ENCODE results near the gene ARHGEF28. TPM values are rescaled to one million over a fixed set of nuclear protein-coding genes. Genes with fewer than 3 reads are reported as not detected.

The ARHGEF28 gene
- total RNA-seq, 1 donor from 2014 or later, result 9.3 TPM

- no peaks in the 10 kb centered on the region for H3K27me3 Mint-ChIP-seq (ENCODE audit: low read depth)
- no peak for TF ChIP-seq CTCF (IDR thresholded peaks at IDR 0.05)
- peaks cover 1% of the 10 kb centered on the region for H3K36me3 Mint-ChIP-seq (ENCODE audit: low read depth)
- peaks cover 2% of the 10 kb centered on the region for H3K9me3 Mint-ChIP-seq (ENCODE audit: low read depth)
- H3K4me1 Mint-ChIP-seq (ENCODE audit: low read depth), result peaks cover 51% of the 10 kb centered on the region
- H3K27ac Mint-ChIP-seq (ENCODE audit: unreplicated experiment), result no peak overlapping the region
- no peak overlapping the region for H3K4me3 Mint-ChIP-seq (ENCODE audit: unreplicated experiment)
- DNase-seq (ENCODE audit: low spot score), result no peak
These were observed 28.3 kb downstream of the ARHGEF28 start for GRCh38 chr5:73654171-73654811.

GRCh38 chr5:73654819-73655318 is 28.9 kb downstream of the ARHGEF28 start:
- Mint-ChIP-seq H3K27ac (ENCODE audit: unreplicated experiment) (peak overlapping the region; percentile 87), H3K9me3 (ENCODE audit: low read depth) (peaks cover 2% of the 10 kb centered on the region), H3K36me3 (ENCODE audit: low read depth) (peaks cover 1% of the 10 kb centered on the region), H3K4me1 (ENCODE audit: low read depth) (peaks cover 49% of the 10 kb centered on the region), H3K4me3 (ENCODE audit: unreplicated experiment) (no peak overlapping the region), H3K27me3 (ENCODE audit: low read depth) (no peaks in the 10 kb centered on the region)
- TF ChIP-seq CTCF (IDR thresholded peaks at IDR 0.05), result peak; percentile 24
- no peak for DNase-seq (ENCODE audit: low spot score)

- Mint-ChIP-seq H3K27ac (ENCODE audit: unreplicated experiment) (peak overlapping the region; percentile 87), H3K4me1 (ENCODE audit: low read depth) (peaks cover 47% of the 10 kb centered on the region)
- no peak for DNase-seq (ENCODE audit: low spot score)
These were observed 29.6 kb downstream of the ARHGEF28 start for GRCh38 chr5:73655521-73656160.

GRCh38 chr5:73661753-73662152 is 35.8 kb downstream of the ARHGEF28 start:
- TF ChIP-seq CTCF (IDR thresholded peaks at IDR 0.05), result no peak
- H3K4me1 Mint-ChIP-seq (ENCODE audit: low read depth), result peaks cover 22% of the 10 kb centered on the region
- no peak overlapping the region for H3K27ac Mint-ChIP-seq (ENCODE audit: unreplicated experiment)
- H3K36me3 Mint-ChIP-seq (ENCODE audit: low read depth), result peaks cover 3% of the 10 kb centered on the region
- no peak for DNase-seq (ENCODE audit: low spot score)
- H3K27me3 Mint-ChIP-seq (ENCODE audit: low read depth), result no peaks in the 10 kb centered on the region
- H3K4me3 Mint-ChIP-seq (ENCODE audit: unreplicated experiment), result no peak overlapping the region
- H3K9me3 Mint-ChIP-seq (ENCODE audit: low read depth), result peaks cover 3% of the 10 kb centered on the region

More at GRCh38 chr5:73655521-73656160, 29.6 kb downstream of the ARHGEF28 start:
- H3K4me3 Mint-ChIP-seq (ENCODE audit: unreplicated experiment), result peak overlapping the region; percentile 10
- H3K27me3 Mint-ChIP-seq (ENCODE audit: low read depth), result no peaks in the 10 kb centered on the region
- peaks cover 3% of the 10 kb centered on the region for H3K36me3 Mint-ChIP-seq (ENCODE audit: low read depth)
- H3K9me3 Mint-ChIP-seq (ENCODE audit: low read depth), result peaks cover 3% of the 10 kb centered on the region
- no peak for TF ChIP-seq CTCF (IDR thresholded peaks at IDR 0.05)

- Mint-ChIP-seq H3K9me3 (ENCODE audit: low read depth) (peaks cover 3% of the 10 kb centered on the region), H3K4me3 (ENCODE audit: unreplicated experiment) (no peak overlapping the region), H3K27me3 (ENCODE audit: low read depth) (no peaks in the 10 kb centered on the region), H3K4me1 (ENCODE audit: low read depth) (peaks cover 19% of the 10 kb centered on the region), H3K36me3 (ENCODE audit: low read depth) (peaks cover 3% of the 10 kb centered on the region), H3K27ac (ENCODE audit: unreplicated experiment) (no peak overlapping the region)
- TF ChIP-seq CTCF (IDR thresholded peaks at IDR 0.05), result no peak
- no peak for DNase-seq (ENCODE audit: low spot score)
These were observed 37.3 kb downstream of the ARHGEF28 start for GRCh38 chr5:73663161-73663859.

Data from chondrocyte (in vitro differentiated cells).